GM12864 (cell line): ENCODE results near the gene LIX1.

Source experiments
- DNase-seq: peaks from one replicate; pipeline ENCODE4 v3.0.0-alpha.2; 2011; ENCODE audit warnings: low read depth
- H3K4me3 ChIP-seq: 2 replicates; pipeline ENCODE4 v1.5.1; 2011; ENCODE audit warnings: mild to moderate bottlenecking, low read depth, low read length, control low read depth
- CTCF ChIP-seq: IDR thresholded peaks from 2 replicates; pipeline ENCODE4 v1.5.1; 2011; ENCODE audit warnings: low read depth, mild to moderate bottlenecking, moderate library complexity, low read length, control low read depth, inconsistent platforms; ENCODE audit errors: missing control alignments

Gene LIX1

GRCh38 chr5:97172227-97172626 is 29.8 kb upstream of the LIX1 start:
- H3K4me3 ChIP-seq, result no peak overlapping the region
- no peak for DNase-seq
- TF ChIP-seq CTCF, result no peak

- no peak overlapping the region for H3K4me3 ChIP-seq
- TF ChIP-seq CTCF, result no peak
- no peak for DNase-seq
Measured at GRCh38 chr5:97171703-97172102, 29.3 kb upstream of the LIX1 start.

- H3K4me3 ChIP-seq, result no peak overlapping the region; the same call in 1 of the 2 replicates
- no peak for TF ChIP-seq CTCF
- DNase-seq, result no peak
Measured at GRCh38 chr5:97167435-97167834, 25.0 kb upstream of the LIX1 start.

GRCh38 chr5:97165726-97166125 is 23.3 kb upstream of the LIX1 start:
- DNase-seq, result no peak
- TF ChIP-seq CTCF, result no peak

GRCh38 chr5:97164846-97165245 is 22.4 kb upstream of the LIX1 start:
- TF ChIP-seq CTCF, result no peak
- DNase-seq, result no peak
- H3K4me3 ChIP-seq, result no peak overlapping the region

More at GRCh38 chr5:97165726-97166125, 23.3 kb upstream of the LIX1 start:
- no peak overlapping the region for H3K4me3 ChIP-seq

- no peak for DNase-seq
- no peak overlapping the region for H3K4me3 ChIP-seq
- TF ChIP-seq CTCF, result no peak
Measured at GRCh38 chr5:97163790-97164285, 21.4 kb upstream of the LIX1 start.

- peak; percentile 32 for TF ChIP-seq CTCF
- no peak for DNase-seq
- no peak overlapping the region for H3K4me3 ChIP-seq
Measured at GRCh38 chr5:97163360-97163764, 21.0 kb upstream of the LIX1 start.
